Measurements from ENCODE around the gene NEK6. TPM values are rescaled to one million over a fixed set of nuclear protein-coding genes. Genes with fewer than 3 reads are reported as not detected.

Gene NEK6
- total and polyA plus RNA-seq, 12 donors, result 4.0 to 27.2 (median 15.1) TPM

- no peaks in the 10 kb centered on the region for H3K27me3 ChIP-seq
- H3K9me3 ChIP-seq (replicated peaks in 1 of 3), result no peaks in the 10 kb centered on the region
- DNase-seq, result peak in 2 of 7 donors; percentile 10 to 21
- 87 to 92% (median 90%) methylated on average over 15 of the region's 15 CpGs for WGBS, 4 donors
- peaks cover 0 to 67% of the 10 kb centered on the region in 2 donors for H3K36me3 ChIP-seq (replicated peaks in 1 of 2)
- TF ChIP-seq, protein P1, sequence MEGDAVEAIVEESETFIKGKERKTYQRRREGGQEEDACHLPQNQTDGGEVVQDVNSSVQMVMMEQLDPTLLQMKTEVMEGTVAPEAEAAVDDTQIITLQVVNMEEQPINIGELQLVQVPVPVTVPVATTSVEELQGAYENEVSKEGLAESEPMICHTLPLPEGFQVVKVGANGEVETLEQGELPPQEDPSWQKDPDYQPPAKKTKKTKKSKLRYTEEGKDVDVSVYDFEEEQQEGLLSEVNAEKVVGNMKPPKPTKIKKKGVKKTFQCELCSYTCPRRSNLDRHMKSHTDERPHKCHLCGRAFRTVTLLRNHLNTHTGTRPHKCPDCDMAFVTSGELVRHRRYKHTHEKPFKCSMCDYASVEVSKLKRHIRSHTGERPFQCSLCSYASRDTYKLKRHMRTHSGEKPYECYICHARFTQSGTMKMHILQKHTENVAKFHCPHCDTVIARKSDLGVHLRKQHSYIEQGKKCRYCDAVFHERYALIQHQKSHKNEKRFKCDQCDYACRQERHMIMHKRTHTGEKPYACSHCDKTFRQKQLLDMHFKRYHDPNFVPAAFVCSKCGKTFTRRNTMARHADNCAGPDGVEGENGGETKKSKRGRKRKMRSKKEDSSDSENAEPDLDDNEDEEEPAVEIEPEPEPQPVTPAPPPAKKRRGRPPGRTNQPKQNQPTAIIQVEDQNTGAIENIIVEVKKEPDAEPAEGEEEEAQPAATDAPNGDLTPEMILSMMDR (IDR thresholded peaks at IDR 0.05), result no peak
- TF ChIP-seq POLR2A (IDR thresholded peaks at IDR 0.05), result no peak
- H3K27ac ChIP-seq, result no peak overlapping the region
- intact Hi-C loops (cut with DNase I), result no loop called here
- peaks cover 9 to 23% of the 10 kb centered on the region in 2 donors for H3K4me1 ChIP-seq (replicated peaks in 1 of 2)
- H3K4me3 ChIP-seq, result no peak overlapping the region
These were observed 94.1 kb downstream of the NEK6 start for GRCh38 chr9:124351672-124352468.

- H3K36me3 ChIP-seq (replicated peaks in 1 of 2), result peaks cover 0 to 66% of the 10 kb centered on the region in 2 donors
- peaks cover 9 to 24% of the 10 kb centered on the region in 2 donors for H3K4me1 ChIP-seq (replicated peaks in 1 of 2)
- H3K27ac ChIP-seq, result no peak overlapping the region
- H3K9me3 ChIP-seq (replicated peaks in 1 of 3), result no peaks in the 10 kb centered on the region
- no peaks in the 10 kb centered on the region for H3K27me3 ChIP-seq
- WGBS, 4 donors, result 86 to 93% (median 91%) methylated on average over 8 of the region's 8 CpGs
- no peak for TF ChIP-seq POLR2A (IDR thresholded peaks at IDR 0.05)
- TF ChIP-seq, protein P1 (IDR thresholded peaks at IDR 0.05), result no peak
- H3K4me3 ChIP-seq, result no peak overlapping the region
- DNase-seq, result peak in 1 of 7 donors; percentile 17
- intact Hi-C loops (cut with DNase I), result no loop called here
These were observed 94.9 kb downstream of the NEK6 start for GRCh38 chr9:124352616-124353015.

- intact Hi-C loops (cut with DNase I), result no loop called here
- Histone ChIP-seq H3K27me3 (no peaks in the 10 kb centered on the region), H3K9me3 (replicated peaks in 1 of 3) (no peaks in the 10 kb centered on the region), H3K36me3 (replicated peaks in 1 of 2) (peaks cover 0 to 60% of the 10 kb centered on the region in 2 donors), H3K4me1 (replicated peaks in 1 of 2) (peaks cover 9 to 27% of the 10 kb centered on the region in 2 donors), H3K27ac (peak overlapping the region in 1 of 5 donors; percentile 1), H3K4me3 (no peak overlapping the region)
- TF ChIP-seq POLR2A (IDR thresholded peaks at IDR 0.05), result no peak
- TF ChIP-seq, protein P1 (IDR thresholded peaks at IDR 0.05), result no peak
- peak in 2 of 7 donors; percentile 5 to 18 for DNase-seq
- WGBS, 4 donors, result 93 to 96% (median 96%) methylated on average over 7 of the region's 7 CpGs
These were observed 95.5 kb downstream of the NEK6 start for GRCh38 chr9:124353166-124353768.

- Histone ChIP-seq H3K4me3 (no peak overlapping the region), H3K4me1 (replicated peaks in 1 of 2) (peaks cover 9 to 30% of the 10 kb centered on the region in 2 donors), H3K27me3 (no peaks in the 10 kb centered on the region), H3K27ac (peak overlapping the region in 1 of 5 donors; percentile 1), H3K9me3 (replicated peaks in 1 of 3) (no peaks in the 10 kb centered on the region), H3K36me3 (replicated peaks in 1 of 2) (peaks cover 0 to 56% of the 10 kb centered on the region in 2 donors)
- intact Hi-C loops (cut with DNase I), result no loop called here
- no peak for TF ChIP-seq POLR2A (IDR thresholded peaks at IDR 0.05)
- TF ChIP-seq, protein P1 (IDR thresholded peaks at IDR 0.05), result no peak
- DNase-seq, result no peak
- 51 to 75% (median 70%) methylated on average over 2 to 4 of the region's 4 CpGs for WGBS, 4 donors
These were observed 96.1 kb downstream of the NEK6 start for GRCh38 chr9:124353811-124354274.

All from adrenal gland (tissue), 12 donors.